Measurements from ENCODE around the gene TUBB1. TPM values are rescaled to one million over a fixed set of nuclear protein-coding genes. Genes with fewer than 3 reads are reported as not detected.

The TUBB1 gene
- total and polyA plus RNA-seq, 2 of the 13 experiments (the other 11 are each of a cell fraction or from before 2014, with no cell fraction given), result 0.11 to 57.6 TPM

DNA sequence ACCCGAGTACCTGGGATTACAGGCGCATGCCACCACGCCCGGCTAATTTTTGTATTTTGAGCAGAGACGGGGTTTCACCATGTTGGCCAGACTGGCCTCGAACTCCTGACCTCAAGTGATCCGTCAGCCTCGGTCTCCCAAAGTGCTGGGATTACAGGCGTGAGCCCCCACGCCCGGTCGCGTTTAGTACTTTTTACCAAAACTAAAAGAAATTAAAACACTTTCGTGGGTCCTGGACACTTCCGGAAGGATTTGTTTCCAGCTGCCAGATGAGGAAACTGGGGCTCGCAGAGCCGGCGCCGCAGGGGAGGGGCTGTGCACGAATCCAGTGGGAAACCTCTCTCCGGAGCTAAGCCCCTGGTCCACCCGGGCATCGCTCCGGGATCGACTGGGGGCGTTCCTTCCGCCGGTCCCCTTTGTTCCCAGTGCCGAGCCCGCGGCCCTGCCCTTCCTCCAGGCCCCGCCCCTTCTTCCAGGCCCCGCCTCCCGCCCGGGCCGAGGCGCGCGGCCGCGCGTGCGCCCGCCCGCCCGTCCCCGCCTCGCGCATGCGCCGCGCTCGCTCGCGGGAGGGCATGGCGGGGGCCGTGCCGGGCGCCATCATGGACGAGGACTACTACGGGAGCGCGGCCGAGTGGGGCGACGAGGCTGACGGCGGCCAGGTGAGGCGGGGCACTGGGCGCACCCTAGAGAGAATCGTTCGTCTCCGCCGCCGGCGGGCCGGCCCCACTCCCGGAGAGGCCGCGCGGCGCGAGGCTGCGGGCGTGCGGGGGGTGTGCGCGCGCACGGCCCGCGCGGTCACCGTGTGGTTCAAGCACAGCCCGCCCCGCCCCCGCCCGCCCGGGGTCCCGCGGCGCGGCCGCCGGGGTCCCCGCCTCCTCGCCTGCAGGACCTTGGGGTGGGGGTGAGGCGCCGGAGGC is 38.3 kb upstream of the TUBB1 start, which contains the start of gene NELFCD (continued):
- TF ChIP-seq, protein P1, sequence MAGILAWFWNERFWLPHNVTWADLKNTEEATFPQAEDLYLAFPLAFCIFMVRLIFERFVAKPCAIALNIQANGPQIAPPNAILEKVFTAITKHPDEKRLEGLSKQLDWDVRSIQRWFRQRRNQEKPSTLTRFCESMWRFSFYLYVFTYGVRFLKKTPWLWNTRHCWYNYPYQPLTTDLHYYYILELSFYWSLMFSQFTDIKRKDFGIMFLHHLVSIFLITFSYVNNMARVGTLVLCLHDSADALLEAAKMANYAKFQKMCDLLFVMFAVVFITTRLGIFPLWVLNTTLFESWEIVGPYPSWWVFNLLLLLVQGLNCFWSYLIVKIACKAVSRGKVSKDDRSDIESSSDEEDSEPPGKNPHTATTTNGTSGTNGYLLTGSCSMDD (CRISPR knock-in tag; IDR thresholded peaks at IDR 0.05), result 0 out of 2 replicates have a peak, but pooled peaks have one; percentile 80
- TF ChIP-seq GLI4 (CRISPR knock-in tag; IDR thresholded peaks at IDR 0.05; ENCODE audit: borderline replicate concordance) (peak; percentile 80; the same call in 1 of the 2 replicates), JUN (CRISPR knock-in tag; IDR thresholded peaks at IDR 0.05) (0 out of 2 replicates have a peak, but pooled peaks have one; percentile 14), ZNF207 (IDR thresholded peaks at IDR 0.05; ENCODE audit: borderline replicate concordance) (no peak), ZNF549 (CRISPR knock-in tag; IDR thresholded peaks at IDR 0.05) (no peak), ZNF460 (CRISPR knock-in tag; IDR thresholded peaks at IDR 0.05; ENCODE audit: borderline replicate concordance) (no peak; the same call in 1 of the 2 replicates), HMG20A (CRISPR knock-in tag; IDR thresholded peaks at IDR 0.05; ENCODE audit: borderline replicate concordance) (peak; percentile 62; the same call in 1 of the 2 replicates), MAFG (CRISPR knock-in tag; IDR thresholded peaks at IDR 0.05) (no peak), ZNF17 (CRISPR knock-in tag; IDR thresholded peaks at IDR 0.05) (no peak), TARDBP (CRISPR knock-in tag; IDR thresholded peaks at IDR 0.05) (0 out of 2 replicates have a peak, but pooled peaks have one; percentile 38), ZMYM3 (CRISPR knock-in tag; IDR thresholded peaks at IDR 0.05) (peak; percentile 92), ZNF772 (CRISPR knock-in tag; IDR thresholded peaks at IDR 0.05) (peak; percentile 29; the same call in 1 of the 2 replicates), TAF1 (CRISPR knock-in tag; IDR thresholded peaks at IDR 0.05) (peak; percentile 83), HMG20B (CRISPR knock-in tag; conservative IDR thresholded peaks at IDR 0.05) (0 out of 2 replicates have a peak, but pooled peaks have one; percentile 26), ZNF703 (CRISPR knock-in tag; IDR thresholded peaks at IDR 0.05; ENCODE audit: borderline replicate concordance) (no peak), ZNF792 (CRISPR knock-in tag; IDR thresholded peaks at IDR 0.05) (no peak; the same call in 1 of the 2 replicates)
- TF ChIP-seq, protein P2, sequence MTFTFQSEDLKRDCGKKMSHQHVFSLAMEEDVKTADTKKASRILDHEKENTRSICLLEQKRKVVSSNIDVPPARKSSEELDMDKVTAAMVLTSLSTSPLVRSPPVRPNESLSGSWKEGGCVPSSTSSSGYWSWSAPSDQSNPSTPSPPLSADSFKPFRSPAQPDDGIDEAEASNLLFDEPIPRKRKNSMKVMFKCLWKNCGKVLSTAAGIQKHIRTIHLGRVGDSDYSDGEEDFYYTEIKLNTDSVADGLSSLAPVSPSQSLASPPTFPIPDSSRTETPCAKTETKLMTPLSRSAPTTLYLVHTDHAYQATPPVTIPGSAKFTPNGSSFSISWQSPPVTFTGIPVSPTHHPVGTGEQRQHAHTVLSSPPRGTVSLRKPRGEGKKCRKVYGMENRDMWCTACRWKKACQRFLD (CRISPR knock-in tag; IDR thresholded peaks at IDR 0.05; ENCODE audit: borderline replicate concordance), result no peak
- TF ChIP-seq, protein P3, sequence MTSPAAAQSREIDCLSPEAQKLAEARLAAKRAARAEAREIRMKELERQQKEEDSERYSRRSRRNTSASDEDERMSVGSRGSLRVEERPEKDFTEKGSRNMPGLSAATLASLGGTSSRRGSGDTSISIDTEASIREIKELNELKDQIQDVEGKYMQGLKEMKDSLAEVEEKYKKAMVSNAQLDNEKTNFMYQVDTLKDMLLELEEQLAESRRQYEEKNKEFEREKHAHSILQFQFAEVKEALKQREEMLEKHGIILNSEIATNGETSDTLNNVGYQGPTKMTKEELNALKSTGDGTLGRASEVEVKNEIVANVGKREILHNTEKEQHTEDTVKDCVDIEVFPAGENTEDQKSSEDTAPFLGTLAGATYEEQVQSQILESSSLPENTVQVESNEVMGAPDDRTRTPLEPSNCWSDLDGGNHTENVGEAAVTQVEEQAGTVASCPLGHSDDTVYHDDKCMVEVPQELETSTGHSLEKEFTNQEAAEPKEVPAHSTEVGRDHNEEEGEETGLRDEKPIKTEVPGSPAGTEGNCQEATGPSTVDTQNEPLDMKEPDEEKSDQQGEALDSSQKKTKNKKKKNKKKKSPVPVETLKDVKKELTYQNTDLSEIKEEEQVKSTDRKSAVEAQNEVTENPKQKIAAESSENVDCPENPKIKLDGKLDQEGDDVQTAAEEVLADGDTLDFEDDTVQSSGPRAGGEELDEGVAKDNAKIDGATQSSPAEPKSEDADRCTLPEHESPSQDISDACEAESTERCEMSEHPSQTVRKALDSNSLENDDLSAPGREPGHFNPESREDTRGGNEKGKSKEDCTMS (CRISPR knock-in tag; conservative IDR thresholded peaks at IDR 0.05), result 0 out of 2 replicates have a peak, but pooled peaks have one; percentile 42
- TF ChIP-seq, protein P4, sequence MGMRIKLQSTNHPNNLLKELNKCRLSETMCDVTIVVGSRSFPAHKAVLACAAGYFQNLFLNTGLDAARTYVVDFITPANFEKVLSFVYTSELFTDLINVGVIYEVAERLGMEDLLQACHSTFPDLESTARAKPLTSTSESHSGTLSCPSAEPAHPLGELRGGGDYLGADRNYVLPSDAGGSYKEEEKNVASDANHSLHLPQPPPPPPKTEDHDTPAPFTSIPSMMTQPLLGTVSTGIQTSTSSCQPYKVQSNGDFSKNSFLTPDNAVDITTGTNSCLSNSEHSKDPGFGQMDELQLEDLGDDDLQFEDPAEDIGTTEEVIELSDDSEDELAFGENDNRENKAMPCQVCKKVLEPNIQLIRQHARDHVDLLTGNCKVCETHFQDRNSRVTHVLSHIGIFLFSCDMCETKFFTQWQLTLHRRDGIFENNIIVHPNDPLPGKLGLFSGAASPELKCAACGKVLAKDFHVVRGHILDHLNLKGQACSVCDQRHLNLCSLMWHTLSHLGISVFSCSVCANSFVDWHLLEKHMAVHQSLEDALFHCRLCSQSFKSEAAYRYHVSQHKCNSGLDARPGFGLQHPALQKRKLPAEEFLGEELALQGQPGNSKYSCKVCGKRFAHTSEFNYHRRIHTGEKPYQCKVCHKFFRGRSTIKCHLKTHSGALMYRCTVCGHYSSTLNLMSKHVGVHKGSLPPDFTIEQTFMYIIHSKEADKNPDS (CRISPR knock-in tag; IDR thresholded peaks at IDR 0.05), result no peak
- TF ChIP-seq, protein P5, sequence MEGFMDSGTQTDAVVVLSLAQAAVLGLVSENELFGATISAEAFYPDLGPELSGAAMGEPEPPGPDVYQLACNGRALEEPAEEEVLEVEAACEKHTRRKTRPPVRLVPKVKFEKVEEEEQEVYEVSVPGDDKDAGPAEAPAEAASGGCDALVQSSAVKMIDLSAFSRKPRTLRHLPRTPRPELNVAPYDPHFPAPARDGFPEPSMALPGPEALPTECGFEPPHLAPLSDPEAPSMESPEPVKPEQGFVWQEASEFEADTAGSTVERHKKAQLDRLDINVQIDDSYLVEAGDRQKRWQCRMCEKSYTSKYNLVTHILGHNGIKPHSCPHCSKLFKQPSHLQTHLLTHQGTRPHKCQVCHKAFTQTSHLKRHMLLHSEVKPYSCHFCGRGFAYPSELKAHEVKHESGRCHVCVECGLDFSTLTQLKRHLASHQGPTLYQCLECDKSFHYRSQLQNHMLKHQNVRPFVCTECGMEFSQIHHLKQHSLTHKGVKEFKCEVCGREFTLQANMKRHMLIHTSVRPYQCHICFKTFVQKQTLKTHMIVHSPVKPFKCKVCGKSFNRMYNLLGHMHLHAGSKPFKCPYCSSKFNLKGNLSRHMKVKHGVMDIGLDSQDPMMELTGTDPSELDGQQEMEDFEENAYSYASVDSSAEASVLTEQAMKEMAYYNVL (CRISPR knock-in tag; IDR thresholded peaks at IDR 0.05; ENCODE audit: borderline replicate concordance), result 0 out of 2 replicates have a peak, but pooled peaks have one; percentile 63
